Spleen (tissue), 11 donors: ENCODE data around the gene CABCOCO1. TPM values are rescaled to one million over a fixed set of nuclear protein-coding genes. Genes with fewer than 3 reads are reported as not detected.

Experiments
- DNase-seq: peaks from one replicate; pipeline ENCODE4 v3.0.0-alpha.2; 2020
- H3K27ac ChIP-seq, 8 donors: fragments of 200-600 bp; sonication (generic) in 7 of 8; 1 replicate in 4 of 8; 2 replicates in 4 of 8; pipeline versions ENCODE4 v1.5.0 to v1.8.0; 2016 to 2021; ENCODE audit warnings: inconsistent platforms in 4 of 8, mild to moderate bottlenecking in 4 of 8, moderate library complexity in 1 of 8
- H3K27me3 ChIP-seq, 7 donors: fragments of 200-600 bp; sonication (generic) in 6 of 7; replicated peaks in 1 of 7; 1 replicate in 4 of 7; 2 replicates in 3 of 7; pipeline versions ENCODE4 v1.5.0 to v1.8.0; 2016 to 2021; ENCODE audit warnings: inconsistent platforms in 3 of 7, mild to moderate bottlenecking in 1 of 7
- H3K36me3 ChIP-seq, 6 donors: fragments of 200-600 bp; sonication (generic) in 5 of 6; 1 replicate in 4 of 6; 2 replicates in 2 of 6; pipeline versions ENCODE4 v1.5.0 to v1.8.0; 2016 to 2021; ENCODE audit warnings: inconsistent platforms in 2 of 6
- H3K4me1 ChIP-seq, 6 donors: fragments of 200-600 bp; sonication (generic) in 5 of 6; 1 replicate in 3 of 6; 2 replicates in 3 of 6; pipeline versions ENCODE4 v1.5.0 to v1.8.0; 2016 to 2021; ENCODE audit warnings: inconsistent platforms in 3 of 6
- H3K4me3 ChIP-seq, 8 donors: fragments of 200-600 bp; sonication (generic) in 7 of 8; 1 replicate in 4 of 8; 2 replicates in 4 of 8; pipeline versions ENCODE4 v1.5.0 to v1.8.0; 2016 to 2021; ENCODE audit warnings: inconsistent platforms in 4 of 8, mild to moderate bottlenecking in 4 of 8, moderate library complexity in 2 of 8
- H3K9me3 ChIP-seq, 8 donors: fragments of 200-600 bp; sonication (generic) in 7 of 8; 1 replicate in 4 of 8; 2 replicates in 4 of 8; pipeline versions ENCODE4 v1.5.0 to v1.8.0; 2016 to 2021; ENCODE audit warnings: inconsistent platforms in 4 of 8
- CTCF ChIP-seq, 11 experiments: fragments of 200-600 bp in 7 of 11; fragments of 450-650 bp in 4 of 11; sonication (generic) in 4 of 11; IDR thresholded peaks in 8 of 11; conservative IDR thresholded peaks in 3 of 11; 1 replicate in 7 of 11; 2 replicates in 4 of 11; pipeline versions ENCODE4 v1.4.0 to v1.8.0; 2016 to 2021; ENCODE audit warnings: antibody characterized with exemption in 11 of 11, inconsistent platforms in 4 of 11, mild to moderate bottlenecking in 1 of 11
- POLR2A ChIP-seq, 3 donors: fragments of 450-650 bp; IDR thresholded peaks; one replicate each; pipeline ENCODE4 v1.5.1; 2017; ENCODE audit warnings: antibody characterized with exemption in 3 of 3, mild to moderate bottlenecking in 1 of 3
- POLR2AphosphoS5 ChIP-seq, 3 donors: sonication (generic); formaldehyde crosslinking; IDR thresholded peaks; one replicate each; pipeline ENCODE4 v1.5.1; 2017; ENCODE audit warnings: antibody characterized with exemption in 3 of 3
- WGBS, 5 donors: extraction: QIAGEN DNeasy Blood & Tissue Kit in 3 of 5; methylation state at CpG; one replicate each; pipeline versions ENCODE4 v1.1.5 to v1.1.7; 2013 to 2018; 5-methylcytosine and 5-hydroxymethylcytosine counted together
- intact Hi-C: fragments of 100-400 bp; cut with DNase I; formaldehyde crosslinking; loops from one replicate; pipeline ENCODE4 v1.15.0; 2023; ENCODE audit warnings: low total_unique reads
- polyA plus RNA-seq, 3 donors: library from polyadenylated mRNA; stranded (reverse); fragments of 200-250 nt; gene quantifications; one replicate each; pipeline ENCODE4 v1.2.1, GENCODE V29; 2013
- total RNA-seq, 7 donors: library from RNA; depleted of rRNA in 3 of 7; stranded (reverse); fragments of >200 nt in 3 of 7; fragmentation: NEBNext Ultra II Directional in 4 of 7; extraction: Animal tissue kit (Norgen Biotek cat#: 25700) in 4 of 7; gene quantifications; one replicate each; pipeline versions ENCODE4 v1.1.0 to v1.2.1, GENCODE V29; 2016 to 2021
- donor health status: healthy with polysubstance abuse.
- donor health status: DM: no; HTN: no; CAD: no; lungs with moderate emphysema.
- donor health status: DM: no; HTN: no; CAD: no.
- donor health status: Bipolar disorder and iron deficiency.
- donor health status: healthy.
- donor health status: DM: no; HTN: no; CAD: no.
- donor health status: DM: yes; HTN: yes; CAD: no.

The CABCOCO1 gene
- total and polyA plus RNA-seq, 10 donors, result 0.06 to 1.0 (median 0.48) TPM; not detected in 4

- WGBS, 5 donors, result 76 to 100% (median 88%) methylated on average over 2 of the region's 2 CpGs
- no peak for DNase-seq
- Histone ChIP-seq H3K27ac (no peak overlapping the region), H3K27me3 (no peaks in the 10 kb centered on the region), H3K4me1 (peaks cover 0 to 10% (median 5%) of the 10 kb centered on the region in 6 donors), H3K9me3 (no peaks in the 10 kb centered on the region), H3K4me3 (no peak overlapping the region), H3K36me3 (no peaks in the 10 kb centered on the region)
- TF ChIP-seq POLR2AphosphoS5 (IDR thresholded peaks at IDR 0.05), result no peak
- no peak for TF ChIP-seq POLR2A (IDR thresholded peaks at IDR 0.05)
- TF ChIP-seq CTCF (IDR thresholded peaks at IDR 0.05 in 8 of 11, conservative IDR thresholded peaks at IDR 0.05 in 3 of 11), result no peak
- intact Hi-C loops, result no loop called here
Measured at GRCh38 chr10:61791216-61791615, 128.5 kb downstream of the CABCOCO1 start.

- DNase-seq, result no peak
- no peaks in the 10 kb centered on the region for H3K9me3 ChIP-seq
- TF ChIP-seq POLR2A (IDR thresholded peaks at IDR 0.05) (no peak), CTCF (IDR thresholded peaks at IDR 0.05 in 8 of 11, conservative IDR thresholded peaks at IDR 0.05 in 3 of 11) (no peak), POLR2AphosphoS5 (IDR thresholded peaks at IDR 0.05) (no peak)
- no peaks in the 10 kb centered on the region for H3K36me3 ChIP-seq
- no peaks in the 10 kb centered on the region for H3K27me3 ChIP-seq
- no peak overlapping the region for H3K27ac ChIP-seq
- intact Hi-C loops, result no loop called here
- H3K4me3 ChIP-seq, result no peak overlapping the region
- 96 to 100% (median 96%) methylated on average over 1 of the region's 1 CpG for WGBS, 5 donors
- no peaks in the 10 kb centered on the region for H3K4me1 ChIP-seq
Measured at GRCh38 chr10:61792097-61792716, 129.5 kb downstream of the CABCOCO1 start.

GRCh38 chr10:61792921-61793320 lies 130.2 kb downstream of the CABCOCO1 start:
- no peaks in the 10 kb centered on the region for H3K9me3 ChIP-seq
- no peak for DNase-seq
- intact Hi-C loops, result no loop called here
- TF ChIP-seq POLR2AphosphoS5 (IDR thresholded peaks at IDR 0.05) (no peak), POLR2A (IDR thresholded peaks at IDR 0.05) (no peak), CTCF (IDR thresholded peaks at IDR 0.05 in 8 of 11, conservative IDR thresholded peaks at IDR 0.05 in 3 of 11) (no peak)
- 75 to 93% (median 86%) methylated on average over 1 of the region's 1 CpG for WGBS, 5 donors
- H3K4me3 ChIP-seq, result no peak overlapping the region
- no peaks in the 10 kb centered on the region for H3K4me1 ChIP-seq
- H3K27me3 ChIP-seq, result no peaks in the 10 kb centered on the region
- H3K27ac ChIP-seq, result no peak overlapping the region
- no peaks in the 10 kb centered on the region for H3K36me3 ChIP-seq

- H3K27me3 ChIP-seq, result no peaks in the 10 kb centered on the region
- H3K4me3 ChIP-seq, result no peak overlapping the region
- no peaks in the 10 kb centered on the region for H3K36me3 ChIP-seq
- no peaks in the 10 kb centered on the region for H3K4me1 ChIP-seq
- H3K27ac ChIP-seq, result no peak overlapping the region
- 71 to 88% (median 80%) methylated on average over 5 of the region's 5 CpGs for WGBS, 5 donors
- H3K9me3 ChIP-seq, result no peaks in the 10 kb centered on the region
- no peak for DNase-seq
- intact Hi-C loops, result no loop called here
- no peak for TF ChIP-seq CTCF (IDR thresholded peaks at IDR 0.05 in 8 of 11, conservative IDR thresholded peaks at IDR 0.05 in 3 of 11)
- no peak for TF ChIP-seq POLR2AphosphoS5 (IDR thresholded peaks at IDR 0.05)
- no peak for TF ChIP-seq POLR2A (IDR thresholded peaks at IDR 0.05)
Measured at GRCh38 chr10:61793760-61794703, 131.3 kb downstream of the CABCOCO1 start.
